HFFc6 (cell line): Measurements from ENCODE around the gene TREX2. TPM values are rescaled to one million over a fixed set of nuclear protein-coding genes. Genes with fewer than 3 reads are reported as not detected.

ENCODE experiments used
- DNase-seq: peaks from one replicate; pipeline ENCODE4 v3.0.0-alpha.2; 2018
- H3K27ac Mint-ChIP-seq: 2 replicates; pipeline ENCODE4 v1.8.0; 2020; ENCODE audit warnings: mild to moderate bottlenecking, mixed read lengths
- H3K27me3 Mint-ChIP-seq: 2 replicates; pipeline ENCODE4 v1.8.0; 2021; ENCODE audit warnings: mild to moderate bottlenecking, moderate library complexity, mixed read lengths; ENCODE audit not compliant: insufficient read depth
- H3K36me3 Mint-ChIP-seq: 2 replicates; pipeline ENCODE4 v1.8.0; 2021; ENCODE audit warnings: low read depth, mixed read lengths
- H3K4me1 Mint-ChIP-seq: 2 replicates; pipeline ENCODE4 v1.8.0; 2020; ENCODE audit warnings: low read depth, mixed read lengths
- H3K4me3 Mint-ChIP-seq: 2 replicates; pipeline ENCODE4 v1.8.0; 2020; ENCODE audit warnings: mild to moderate bottlenecking, moderate library complexity, mixed read lengths
- H3K9me3 Mint-ChIP-seq: 2 replicates; pipeline ENCODE4 v1.8.0; 2020; ENCODE audit warnings: mild to moderate bottlenecking, mixed read lengths
- CTCF ChIP-seq: fragments of 200-600 bp; sonication (generic); IDR thresholded peaks from 2 replicates; pipeline ENCODE4 v1.5.0; 2021; ENCODE audit warnings: antibody characterized with exemption, mild to moderate bottlenecking
- total RNA-seq, 6 experiments: library from RNA; stranded (reverse); fragmentation: NEBNext Ultra II Directional; extraction: Animal tissue kit (Norgen Biotek cat#: 25700); gene quantifications; 2 replicates in 1 of 6; 3 replicates in 5 of 6; pipeline ENCODE4 v1.2.3, GENCODE V29; 2021

The TREX2 gene
- total RNA-seq, 6 experiments from 2014 or later, result 0.33 to 0.99 (median 0.69) TPM

DNA sequence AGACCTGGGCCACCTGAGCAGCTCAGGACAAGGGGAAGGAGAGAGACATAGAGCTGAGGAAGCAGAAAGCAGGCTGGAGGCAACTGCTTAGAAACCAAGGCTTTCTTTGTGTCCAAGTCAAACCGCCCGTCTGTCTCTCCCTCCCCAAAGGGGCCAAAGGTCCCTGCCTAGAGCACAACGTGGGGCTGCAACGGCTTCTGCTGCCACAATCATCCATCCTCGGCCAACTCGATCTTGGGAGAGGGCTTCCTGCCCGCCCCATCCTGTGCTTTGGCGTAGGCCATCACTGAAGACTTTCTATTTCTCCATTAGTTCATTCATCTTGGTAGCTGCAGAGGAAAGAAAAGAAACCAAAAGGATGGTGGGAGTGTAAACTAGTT is 1.7 kb upstream of the TREX2 start:
- TF ChIP-seq CTCF, result no peak
- Mint-ChIP-seq H3K27ac (no peak overlapping the region), H3K36me3 (no peaks in the 10 kb centered on the region), H3K9me3 (no peaks in the 10 kb centered on the region), H3K4me1 (peaks cover 12% of the 10 kb centered on the region), H3K27me3 (no peaks in the 10 kb centered on the region; the same call in 1 of the 2 replicates), H3K4me3 (no peak overlapping the region)
- no peak for DNase-seq

- TF ChIP-seq CTCF, result no peak
- no peak overlapping the region for H3K4me3 Mint-ChIP-seq
- H3K36me3 Mint-ChIP-seq, result no peaks in the 10 kb centered on the region
- no peaks in the 10 kb centered on the region; the same call in 1 of the 2 replicates for H3K27me3 Mint-ChIP-seq
- no peaks in the 10 kb centered on the region for H3K9me3 Mint-ChIP-seq
- H3K4me1 Mint-ChIP-seq, result peaks cover 12% of the 10 kb centered on the region
- no peak for DNase-seq
- H3K27ac Mint-ChIP-seq, result no peak overlapping the region
Measured at GRCh38 chrX:153446950-153447580, 1.2 kb upstream of the TREX2 start.

GRCh38 chrX:153446636-153446936 is 730 bp upstream of the TREX2 start:
- Mint-ChIP-seq H3K36me3 (no peaks in the 10 kb centered on the region), H3K9me3 (no peaks in the 10 kb centered on the region), H3K27me3 (no peaks in the 10 kb centered on the region; the same call in 1 of the 2 replicates)

DNA sequence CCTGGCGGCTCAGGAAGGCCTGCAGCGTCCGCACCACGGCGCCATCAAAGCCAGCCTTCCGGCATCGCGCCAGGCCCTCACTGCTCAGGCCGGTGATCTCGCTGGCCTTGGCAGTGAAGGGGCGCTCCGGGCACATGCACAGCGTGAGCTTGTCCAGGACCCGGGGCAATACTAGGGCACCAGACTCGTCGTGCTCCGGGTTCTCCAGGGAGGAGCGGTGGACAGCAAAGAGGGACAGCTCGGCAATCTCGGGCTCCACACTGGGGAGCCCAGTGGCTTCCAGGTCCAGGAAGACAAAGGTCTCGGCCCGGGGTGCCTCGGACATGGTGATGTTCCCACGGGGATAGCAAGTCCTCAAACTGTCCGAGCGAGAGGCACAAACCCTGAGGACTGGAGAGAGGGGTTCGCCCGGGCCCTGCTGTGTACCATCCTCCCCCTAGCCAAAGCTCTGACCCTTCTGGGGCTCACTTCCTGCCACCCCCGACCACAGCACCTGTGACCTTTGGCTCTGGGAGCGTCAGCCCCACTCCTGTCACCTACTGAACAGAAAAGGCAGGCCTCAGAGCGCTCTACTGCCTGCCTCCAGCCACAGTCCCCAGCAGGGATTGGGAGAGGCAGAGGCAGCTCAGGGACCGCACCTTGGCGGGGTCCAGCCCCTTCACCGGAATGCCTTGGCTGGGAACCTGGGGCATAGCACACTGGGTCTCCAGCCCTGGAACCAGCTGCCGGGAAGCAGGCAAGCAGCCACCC is 575 bp downstream of the TREX2 start:
- H3K4me3 Mint-ChIP-seq, result no peak overlapping the region
- H3K36me3 Mint-ChIP-seq, result no peaks in the 10 kb centered on the region
- no peak for DNase-seq
- TF ChIP-seq CTCF, result no peak
- peaks cover 12% of the 10 kb centered on the region for H3K4me1 Mint-ChIP-seq
- H3K27me3 Mint-ChIP-seq, result no peaks in the 10 kb centered on the region; the same call in 1 of the 2 replicates
- H3K27ac Mint-ChIP-seq, result no peak overlapping the region
- H3K9me3 Mint-ChIP-seq, result no peaks in the 10 kb centered on the region

More at GRCh38 chrX:153446636-153446936, 730 bp upstream of the TREX2 start:
- DNase-seq, result no peak
- TF ChIP-seq CTCF, result no peak
- Mint-ChIP-seq H3K4me1 (peaks cover 12% of the 10 kb centered on the region), H3K4me3 (no peak overlapping the region), H3K27ac (no peak overlapping the region)

- H3K4me1 Mint-ChIP-seq, result peaks cover 8% of the 10 kb centered on the region
- H3K9me3 Mint-ChIP-seq, result no peaks in the 10 kb centered on the region
- peaks cover 5% of the 10 kb centered on the region for H3K27me3 Mint-ChIP-seq
- TF ChIP-seq CTCF, result no peak
- H3K4me3 Mint-ChIP-seq, result no peak overlapping the region
- no peak for DNase-seq
- H3K27ac Mint-ChIP-seq, result no peak overlapping the region
- no peaks in the 10 kb centered on the region for H3K36me3 Mint-ChIP-seq
Measured at GRCh38 chrX:153444333-153445011, 1.4 kb downstream of the TREX2 start.
